GM23338 (cell line): Measurements from ENCODE around the gene PLXNA2. TPM values are rescaled to one million over a fixed set of nuclear protein-coding genes. Genes with fewer than 3 reads are reported as not detected.

Experiments
- ATAC-seq: fragments of 200-7000 bp; cut with Tn5 transposase; 3 replicates; pipeline ENCODE4 v1.9.1; 2020
- DNase-seq: peaks from one replicate; pipeline ENCODE4 v3.0.0-alpha.2; 2015; ENCODE audit warnings: low spot score
- H2AFZ ChIP-seq: fragments of 200-600 bp; sonication (generic); 2 replicates; pipeline ENCODE4 v1.8.0; 2016; ENCODE audit warnings: antibody characterized with exemption, mild to moderate bottlenecking, moderate library complexity
- H3F3A ChIP-seq: fragments of 200-600 bp; sonication (generic); replicated peaks from 2 replicates; pipeline ENCODE4 v1.8.0; 2017; ENCODE audit warnings: antibody characterized with exemption, mixed run types, low read depth
- H3K27ac ChIP-seq: fragments of 200-600 bp; sonication (generic); 2 replicates; pipeline ENCODE4 v1.6.1; 2016; ENCODE audit warnings: low read depth
- H3K27me3 ChIP-seq: fragments of 200-600 bp; sonication (generic); 2 replicates; pipeline ENCODE4 v1.8.0; 2016; ENCODE audit warnings: mild to moderate bottlenecking, mixed run types, moderate library complexity; ENCODE audit not compliant: insufficient read depth
- H3K36me3 ChIP-seq: fragments of 200-600 bp; sonication (generic); 2 replicates; pipeline ENCODE4 v1.8.0; 2016; ENCODE audit warnings: mild to moderate bottlenecking; ENCODE audit not compliant: insufficient read depth
- H3K4me1 ChIP-seq: fragments of 200-600 bp; sonication (generic); 2 replicates; pipeline ENCODE4 v1.8.0; 2016; ENCODE audit warnings: mild to moderate bottlenecking, moderate library complexity; ENCODE audit not compliant: insufficient read depth
- H3K4me2 ChIP-seq: fragments of 200-600 bp; sonication (generic); 2 replicates; pipeline ENCODE4 v1.7.1; 2017; ENCODE audit warnings: mixed run types
- H3K4me3 ChIP-seq: fragments of 200-600 bp; sonication (generic); 2 replicates; pipeline ENCODE4 v1.6.1; 2016; ENCODE audit warnings: mixed run types
- H3K79me2 ChIP-seq: fragments of 200-600 bp; sonication (generic); replicated peaks from 2 replicates; pipeline ENCODE4 v1.8.0; 2017; ENCODE audit warnings: mild to moderate bottlenecking; ENCODE audit not compliant: insufficient read depth
- H3K9me2 ChIP-seq: fragments of 200-600 bp; sonication (generic); 2 replicates; pipeline ENCODE4 v1.8.0; 2017; ENCODE audit not compliant: insufficient read depth
- H4K20me1 ChIP-seq: fragments of 200-600 bp; sonication (generic); replicated peaks from 2 replicates; pipeline ENCODE4 v1.8.0; 2017; ENCODE audit warnings: mild to moderate bottlenecking; ENCODE audit not compliant: insufficient read depth
- H3K27ac Mint-ChIP-seq: 2 replicates; pipeline ENCODE4 v1.8.0; 2020; ENCODE audit warnings: inconsistent platforms, mild to moderate bottlenecking, moderate library complexity, mixed read lengths
- H3K27me3 Mint-ChIP-seq: 3 replicates; pipeline ENCODE4 v1.8.0; 2022; ENCODE audit warnings: low read depth, mild to moderate bottlenecking, moderate library complexity, mixed read lengths, inconsistent platforms; ENCODE audit not compliant: insufficient read depth, poor library complexity
- H3K36me3 Mint-ChIP-seq: 3 replicates; pipeline ENCODE4 v1.8.0; 2021; ENCODE audit warnings: low read depth, mild to moderate bottlenecking, inconsistent platforms, moderate library complexity, mixed read lengths
- H3K4me1 Mint-ChIP-seq: 3 replicates; pipeline ENCODE4 v1.8.0; 2020; ENCODE audit warnings: mild to moderate bottlenecking, inconsistent platforms, mixed read lengths
- H3K4me3 Mint-ChIP-seq: 3 replicates; pipeline ENCODE4 v1.8.0; 2021; ENCODE audit warnings: moderate library complexity, mild to moderate bottlenecking, inconsistent platforms, mixed read lengths
- H3K9me3 Mint-ChIP-seq: 3 replicates; pipeline ENCODE4 v1.8.0; 2020; ENCODE audit warnings: moderate library complexity, mild to moderate bottlenecking, inconsistent platforms, mixed read lengths
- CREB1 ChIP-seq: fragments of 250-450 bp; sonication (Bioruptor Pico); IDR thresholded peaks from 2 replicates; pipeline ENCODE4 v1.5.0; 2020; ENCODE audit warnings: low read depth, mild to moderate bottlenecking, moderate library complexity
- CTCF ChIP-seq, 2 experiments: fragments of 200-600 bp in 1 of 2; sonication (generic) in 1 of 2; conservative IDR thresholded peaks; 2 replicates each; pipeline versions ENCODE4 v1.5.1 to v1.6.1; 2016 to 2017; ENCODE audit warnings: antibody characterized with exemption in 2 of 2, low read depth in 2 of 2, mild to moderate bottlenecking in 2 of 2, moderate library complexity in 1 of 2
- ETS1 ChIP-seq: IDR thresholded peaks from 2 replicates; pipeline ENCODE4 v1.6.1; 2016; ENCODE audit warnings: antibody characterized with exemption
- EZH2 ChIP-seq: fragments of 200-600 bp; sonication (generic); IDR thresholded peaks from one replicate; pipeline ENCODE4 v1.8.0; 2017; ENCODE audit warnings: antibody characterized with exemption, mild to moderate bottlenecking, low read depth; ENCODE audit not compliant: unreplicated experiment
- EZH2phosphoT487 ChIP-seq: fragments of 200-600 bp; sonication (generic); IDR thresholded peaks from one replicate; pipeline ENCODE4 v1.8.1; 2018; ENCODE audit warnings: antibody characterized with exemption; ENCODE audit not compliant: unreplicated experiment
- JUNB ChIP-seq: IDR thresholded peaks from one replicate; pipeline ENCODE4 v1.6.1; 2016; ENCODE audit warnings: antibody characterized with exemption; ENCODE audit not compliant: unreplicated experiment
- NANOG ChIP-seq: IDR thresholded peaks from 2 replicates; pipeline ENCODE4 v1.6.1; 2016; ENCODE audit warnings: antibody characterized with exemption, borderline replicate concordance
- POLR2AphosphoS5 ChIP-seq: IDR thresholded peaks from 2 replicates; pipeline ENCODE4 v1.6.1; 2016; ENCODE audit warnings: antibody characterized with exemption, low read depth
- REST ChIP-seq: IDR thresholded peaks from one replicate; pipeline ENCODE4 v1.6.1; 2018; ENCODE audit warnings: antibody characterized with exemption; ENCODE audit not compliant: unreplicated experiment
- STAT1 ChIP-seq: IDR thresholded peaks from one replicate; pipeline ENCODE4 v1.6.1; 2016; ENCODE audit warnings: antibody characterized with exemption; ENCODE audit not compliant: unreplicated experiment
- ZNF114 ChIP-seq: fragments of 250-450 bp; sonication (Bioruptor Pico); IDR thresholded peaks from 2 replicates; pipeline ENCODE4 v1.5.0; 2020; ENCODE audit warnings: mild to moderate bottlenecking, moderate library complexity
- ZNF331 ChIP-seq: fragments of 250-450 bp; sonication (Bioruptor Pico); IDR thresholded peaks from 2 replicates; pipeline ENCODE4 v1.5.0; 2020; ENCODE audit warnings: low read depth, mild to moderate bottlenecking, moderate library complexity
- polyA plus RNA-seq: library from polyadenylated mRNA; unstranded; fragments of >200 nt; fragmentation: Nextera tagmentation; extraction: Ambion mirVana; gene quantifications from 2 replicates; pipeline ENCODE4 v1.2.1, GENCODE V29; 2016
- total RNA-seq: library from RNA; depleted of rRNA; stranded (reverse); fragments of >200 nt; shearing (Covaris generic); gene quantifications from 2 replicates; pipeline ENCODE4 v1.2.3, GENCODE V29; 2014

The PLXNA2 gene
- total and polyA plus RNA-seq, 2 experiments from 2014 or later, result 0.40 to 1.8 TPM

GRCh38 chr1:208223136-208223535, 21.0 kb downstream of the PLXNA2 start (continued):
- TF ChIP-seq REST (no peak), EZH2 (no peak), CTCF (conservative IDR thresholded peaks at IDR 0.05; ENCODE audit: low read depth in 2 of 2) (no peak), ZNF114 (CRISPR knock-in tag) (no peak), JUNB (no peak), ZNF331 (CRISPR knock-in tag) (no peak), STAT1 (no peak), EZH2phosphoT487 (no peak), ETS1 (no peak), NANOG (no peak)

- Mint-ChIP-seq H3K4me3 (no peak overlapping the region), H3K36me3 (no peaks in the 10 kb centered on the region)
- TF ChIP-seq CTCF (conservative IDR thresholded peaks at IDR 0.05; ENCODE audit: low read depth in 2 of 2) (no peak), EZH2phosphoT487 (no peak), CREB1 (no peak), EZH2 (no peak), REST (no peak), ZNF331 (CRISPR knock-in tag) (no peak), POLR2AphosphoS5 (no peak), JUNB (no peak), ZNF114 (CRISPR knock-in tag) (no peak), STAT1 (no peak), NANOG (no peak)
These were observed 21.6 kb downstream of the PLXNA2 start for GRCh38 chr1:208222376-208223126.

More at GRCh38 chr1:208222376-208223126, 21.6 kb downstream of the PLXNA2 start:
- Histone ChIP-seq H3K27ac (no peak overlapping the region), H3K27me3 (no peaks in the 10 kb centered on the region), H4K20me1 (no peaks in the 10 kb centered on the region), H3K4me3 (no peak overlapping the region), H2AFZ (no peak overlapping the region), H3K4me2 (no peak overlapping the region), H3F3A (no peaks in the 10 kb centered on the region), H3K36me3 (no peaks in the 10 kb centered on the region), H3K79me2 (no peaks in the 10 kb centered on the region), H3K4me1 (no peaks in the 10 kb centered on the region), H3K9me2 (no peaks in the 10 kb centered on the region)
- peaks cover 2% of the 10 kb centered on the region for H3K27me3 Mint-ChIP-seq
- H3K4me1 Mint-ChIP-seq, result peaks cover 24% of the 10 kb centered on the region
- no peaks in the 10 kb centered on the region for H3K9me3 Mint-ChIP-seq
- no peak overlapping the region for H3K27ac Mint-ChIP-seq
- ATAC-seq, result no peak
- DNase-seq, result no peak
